CD4-positive, alpha-beta T cell (primary cell): Measurements from ENCODE around the gene CCL11. TPM values are rescaled to one million over a fixed set of nuclear protein-coding genes. Genes with fewer than 3 reads are reported as not detected.
"Not testable (repeated sequence)": the region's sequence is repeated elsewhere in the genome, so short reads cannot be mapped to it uniquely, and the experiment has no call there.

ENCODE experiments used
- ATAC-seq: fragments of 200-7000 bp; cut with Tn5 transposase; one replicate; pipeline ENCODE4 v1.10.0; 2022; ENCODE audit warnings: mild to moderate bottlenecking; ENCODE audit not compliant: poor library complexity
- CTCF ChIA-PET: fragments of 350-600 bp; sonication (Branson Sonifier 250); formaldehyde crosslinking; loops from one replicate; lab custom pipeline; 2021; ENCODE audit warnings: antibody characterized with exemption, inconsistent platforms; lab: Charles Lee
- POLR2A ChIA-PET: fragments of 350-600 bp; sonication (Branson Sonifier 250); formaldehyde crosslinking; loops from one replicate; lab custom pipeline; 2021; ENCODE audit warnings: antibody characterized with exemption, inconsistent platforms; lab: Charles Lee
- DNase-seq, 14 experiments: peaks; one replicate each; pipeline ENCODE4 v3.0.0-alpha.2; 2013 to 2020; ENCODE audit warnings: mixed read lengths in 2 of 14
- H3K27ac ChIP-seq, 2 donors: one replicate each; pipeline versions ENCODE4 v1.5.1 to v1.7.0; 2013; ENCODE audit warnings: low read length in 2 of 2, low read depth in 1 of 2, mild to moderate bottlenecking in 1 of 2
- H3K27me3 ChIP-seq, 2 experiments: 1 replicate in 1 of 2; 2 replicates in 1 of 2; pipeline versions ENCODE4 v1.6.1 to v1.7.0; 2013; ENCODE audit warnings: low read length in 2 of 2, control low read depth in 1 of 2, mild to moderate bottlenecking in 1 of 2, moderate library complexity in 1 of 2; ENCODE audit not compliant: insufficient read depth in 2 of 2, control insufficient read depth in 1 of 2
- H3K36me3 ChIP-seq: one replicate; pipeline ENCODE4 v1.6.1; 2013; ENCODE audit warnings: low read length, control low read depth; ENCODE audit not compliant: insufficient read depth
- H3K4me1 ChIP-seq: one replicate; pipeline ENCODE4 v1.6.1; 2013; ENCODE audit warnings: low read length, control low read depth; ENCODE audit not compliant: insufficient read depth
- H3K4me3 ChIP-seq: one replicate; pipeline ENCODE4 v1.5.1; 2013; ENCODE audit warnings: mild to moderate bottlenecking, low read length, moderate library complexity
- H3K9me3 ChIP-seq, 2 experiments: 1 replicate in 1 of 2; 2 replicates in 1 of 2; pipeline versions ENCODE4 v1.6.1 to v1.7.0; 2013; ENCODE audit warnings: low read length in 2 of 2, mild to moderate bottlenecking in 2 of 2, control low read depth in 1 of 2, moderate library complexity in 1 of 2; ENCODE audit not compliant: control insufficient read depth in 1 of 2, insufficient read depth in 1 of 2
- H3K27ac Mint-ChIP-seq: one replicate; pipeline ENCODE4 v1.8.0; 2020; ENCODE audit warnings: mixed read lengths
- H3K27me3 Mint-ChIP-seq: one replicate; pipeline ENCODE4 v1.8.0; 2021; ENCODE audit warnings: mixed read lengths
- H3K36me3 Mint-ChIP-seq: one replicate; pipeline ENCODE4 v1.8.0; 2021; ENCODE audit warnings: low read depth, mixed read lengths
- H3K4me1 Mint-ChIP-seq: one replicate; pipeline ENCODE4 v1.8.0; 2021; ENCODE audit warnings: low read depth, mixed read lengths
- H3K4me3 Mint-ChIP-seq: one replicate; pipeline ENCODE4 v1.8.0; 2020; ENCODE audit warnings: mild to moderate bottlenecking, mixed read lengths
- H3K9me3 Mint-ChIP-seq: one replicate; pipeline ENCODE4 v1.8.0; 2020; ENCODE audit warnings: mixed read lengths
- CTCF ChIP-seq: fragments of 200-600 bp; IDR thresholded peaks from one replicate; pipeline ENCODE4 v1.8.0; 2022; ENCODE audit warnings: antibody characterized with exemption, mild to moderate bottlenecking
- intact Hi-C, 2 experiments: fragments of 100-400 bp; cut with DNase I in 1 of 2; cut with micrococcal nuclease in 1 of 2; formaldehyde crosslinking; loops; one replicate each; pipeline versions ENCODE4 v1.15.1 to v1.9.0; 2023 to 2025; cut with DNase I, micrococcal nuclease
- total RNA-seq, 174 experiments: library from RNA in 2 of 174; stranded (reverse) in 2 of 174; gene quantifications; one replicate each; pipeline ENCODE4 v1.2.3 and lab custom pipeline; 2021 to 2026

CCL11 gene
- total RNA-seq, 2 experiments from 2014 or later = not detected

GRCh38 chr17:34318474-34318873 lies 32.9 kb downstream of the CCL11 start:
- no peaks in the 10 kb centered on the region for H3K4me1 ChIP-seq
- Mint-ChIP-seq H3K9me3 (no peaks in the 10 kb centered on the region), H3K36me3 (no peaks in the 10 kb centered on the region), H3K4me3 (no peak overlapping the region), H3K27me3 (peaks cover 23% of the 10 kb centered on the region), H3K27ac (no peak overlapping the region), H3K4me1 (no peaks in the 10 kb centered on the region)
- intact Hi-C loops = no loop called here
- DNase-seq (peak in 2 of 14 experiments; percentile 13 to 20), ATAC-seq (no peak)
- no peak overlapping the region for H3K4me3 ChIP-seq
- CTCF ChIA-PET = no interaction called here
- TF ChIP-seq CTCF = no peak
- no peaks in the 10 kb centered on the region for H3K9me3 ChIP-seq
- no peaks in the 10 kb centered on the region for H3K36me3 ChIP-seq
- no peak overlapping the region for H3K27ac ChIP-seq
- H3K27me3 ChIP-seq = peaks cover 0 to 7% of the 10 kb centered on the region in 2 experiments
- POLR2A ChIA-PET = no interaction called here

- no peak for TF ChIP-seq CTCF
- Mint-ChIP-seq H3K27ac (no peak within 1 kb of the TSS), H3K36me3 (no peaks in the 10 kb centered on the region), H3K4me3 (no peak within 1 kb of the TSS), H3K9me3 (no peaks in the 10 kb centered on the region), H3K4me1 (no peaks in the 10 kb centered on the region), H3K27me3 (peaks cover 20% of the 10 kb centered on the region)
- intact Hi-C loops = no loop called here
- ATAC-seq (no peak), DNase-seq (no peak)
- Histone ChIP-seq H3K4me1 (no peaks in the 10 kb centered on the region), H3K9me3 (no peaks in the 10 kb centered on the region), H3K4me3 (no peak within 1 kb of the TSS), H3K27me3 (peaks cover 0 to 5% of the 10 kb centered on the region in 2 experiments), H3K36me3 (no peaks in the 10 kb centered on the region), H3K27ac (no peak within 1 kb of the TSS)
- CTCF ChIA-PET = no interaction called here
- POLR2A ChIA-PET = no interaction called here
These were observed 33.5 kb downstream of the CCL11 start, which contains the start of gene CCL8 for GRCh38 chr17:34319039-34319483. Gene CCL8 (plus strand): TSS chr17:34319435. CDS start chr17:34319502, 67 bp downstream.

- Mint-ChIP-seq H3K27me3 (peaks cover 8% of the 10 kb centered on the region), H3K4me3 (no peak overlapping the region), H3K9me3 (peaks cover 5% of the 10 kb centered on the region), H3K27ac (no peak overlapping the region), H3K4me1 (no peaks in the 10 kb centered on the region), H3K36me3 (no peaks in the 10 kb centered on the region)
- no peak for DNase-seq
- intact Hi-C loops = no loop called here
- CTCF ChIA-PET = interaction anchor here (1.5 kb wide), 1 partner anchor 11 kb away, joined by 3 read pairs; no protein-coding TSS in a partner anchor
- no peak overlapping the region for H3K4me3 ChIP-seq
- no peak for ATAC-seq
- no peaks in the 10 kb centered on the region for H3K36me3 ChIP-seq
- H3K4me1 ChIP-seq = no peaks in the 10 kb centered on the region
- POLR2A ChIA-PET = no interaction called here
- H3K9me3 ChIP-seq = no peaks in the 10 kb centered on the region
- no peak overlapping the region for H3K27ac ChIP-seq
- TF ChIP-seq CTCF = no peak
- peaks cover 0 to 4% of the 10 kb centered on the region in 2 experiments for H3K27me3 ChIP-seq
These were observed 36.4 kb downstream of the CCL11 start for GRCh38 chr17:34321964-34322363.

GRCh38 chr17:34327580-34327979 lies 42.0 kb downstream of the CCL11 start:
- H3K9me3 ChIP-seq, DNase-seq, H3K4me3 Mint-ChIP-seq, H3K4me3 ChIP-seq, H3K36me3 Mint-ChIP-seq, intact Hi-C loops, H3K27me3 ChIP-seq, H3K4me1 Mint-ChIP-seq, H3K27ac Mint-ChIP-seq, H3K9me3 Mint-ChIP-seq, POLR2A ChIA-PET, H3K4me1 ChIP-seq, H3K36me3 ChIP-seq, H3K27ac ChIP-seq, ATAC-seq, CTCF ChIA-PET: not testable (repeated sequence)
- H3K27me3 Mint-ChIP-seq = peaks cover 18% of the 10 kb centered on the region
